Right cardiac atrium (tissue), 5 donors: ENCODE results near the gene ACADM. TPM values are rescaled to one million over a fixed set of nuclear protein-coding genes. Genes with fewer than 3 reads are reported as not detected.
A peak's percentile ranks its signal among the peaks of the same experiment; 100 is the strongest.
"Not testable (repeated sequence)": the region's sequence is repeated elsewhere in the genome, so short reads cannot be mapped to it uniquely, and the experiment has no call there.

Experiments
- ATAC-seq, 2 donors: fragments of 200-7000 bp; cut with Tn5 transposase; one replicate each; pipeline versions ENCODE4 v1.8.0 to v1.9.1; 2020; ENCODE audit warnings: moderate library complexity in 2 of 2, mild to moderate bottlenecking in 1 of 2
- DNase-seq, 3 donors: peaks; one replicate each; pipeline ENCODE4 v3.0.0-alpha.2; 2020
- H3K27ac ChIP-seq: one replicate; pipeline ENCODE4 v1.5.1; 2013; ENCODE audit warnings: mild to moderate bottlenecking, low read length, control low read depth, moderate library complexity
- H3K27me3 ChIP-seq: one replicate; pipeline ENCODE4 v1.6.1; 2013; ENCODE audit not compliant: control insufficient read depth, insufficient read depth
- H3K4me1 ChIP-seq: one replicate; pipeline ENCODE4 v1.6.1; 2013; ENCODE audit warnings: low read length; ENCODE audit not compliant: control insufficient read depth, insufficient read depth
- H3K4me3 ChIP-seq: one replicate; pipeline ENCODE4 v1.5.1; 2013; ENCODE audit warnings: low read length, control low read depth
- H3K9me3 ChIP-seq: one replicate; pipeline ENCODE4 v1.6.1; 2013; ENCODE audit warnings: low read length; ENCODE audit not compliant: control insufficient read depth
- WGBS: extraction: QIAGEN DNeasy Blood & Tissue Kit; methylation state at CpG from one replicate; pipeline ENCODE4 v1.1.7; 2013; 5-methylcytosine and 5-hydroxymethylcytosine counted together
- intact Hi-C, 4 donors: fragments of 100-400 bp; cut with DNase I; formaldehyde crosslinking; loops; one replicate each; pipeline versions ENCODE4 v1.11.0 to v1.14.0; 2022 to 2023
- polyA plus RNA-seq: library from polyadenylated mRNA; stranded (reverse); fragments of 200-250 nt; gene quantifications from one replicate; pipeline ENCODE4 v1.2.3, GENCODE V29; 2013
- total RNA-seq, 4 donors: library from RNA; stranded (reverse); fragmentation: NEBNext Ultra II Directional; extraction: Animal tissue kit (Norgen Biotek cat#: 25700); gene quantifications; one replicate each; pipeline ENCODE4 v1.2.1, GENCODE V29; 2021
- donor health status: healthy with polysubstance abuse.
- donor health status: DM: no; HTN: yes; CAD: no.
- donor health status: DM: no; HTN: no; CAD: no.
- donor health status: DM: no; HTN: yes; CAD: no; lungs with severe emphysema.
- donor health status: DM: yes; HTN: yes; CAD: no.

The ACADM gene
- total and polyA plus RNA-seq, 5 donors = 105 to 197 (median 181) TPM

GRCh38 chr1:75777812-75778211 lies 53.3 kb downstream of the ACADM start:
- H3K27me3 ChIP-seq, intact Hi-C loops, H3K9me3 ChIP-seq, ATAC-seq, H3K27ac ChIP-seq, H3K4me3 ChIP-seq, H3K4me1 ChIP-seq, DNase-seq: not testable (repeated sequence)
- WGBS = 97% methylated on average over 4 of the region's 4 CpGs

GRCh38 chr1:75778694-75779093 lies 54.2 kb downstream of the ACADM start:
- H3K9me3 ChIP-seq, H3K4me3 ChIP-seq, H3K4me1 ChIP-seq, intact Hi-C loops, H3K27ac ChIP-seq, DNase-seq, H3K27me3 ChIP-seq, ATAC-seq: not testable (repeated sequence)
- 92% methylated on average over 5 of the region's 5 CpGs for WGBS

GRCh38 chr1:75780183-75780582 lies 55.7 kb downstream of the ACADM start:
- intact Hi-C loops, H3K27me3 ChIP-seq, H3K4me3 ChIP-seq, ATAC-seq, H3K27ac ChIP-seq, H3K4me1 ChIP-seq, DNase-seq, H3K9me3 ChIP-seq: not testable (repeated sequence)
- 78% methylated on average over 4 of the region's 4 CpGs for WGBS

- H3K9me3 ChIP-seq, H3K4me3 ChIP-seq, H3K4me1 ChIP-seq, intact Hi-C loops, H3K27me3 ChIP-seq, H3K27ac ChIP-seq, DNase-seq, ATAC-seq: not testable (repeated sequence)
- WGBS = 95% methylated on average over 4 of the region's 4 CpGs
Observed at GRCh38 chr1:75783920-75784319, 59.4 kb downstream of the ACADM start.

- 13% methylated on average over 9 of the region's 9 CpGs for WGBS
- peak overlapping the region; percentile 80 for H3K27ac ChIP-seq
- H3K4me1 ChIP-seq = peaks cover 2% of the 10 kb centered on the region
- H3K9me3 ChIP-seq = no peaks in the 10 kb centered on the region
- ATAC-seq (peak; percentile 69), DNase-seq (no peak)
- H3K27me3 ChIP-seq = no peaks in the 10 kb centered on the region
- peak overlapping the region; percentile 96 for H3K4me3 ChIP-seq
- intact Hi-C loops = loop anchor here in 1 of 4 donors (5.0 kb wide), 1 partner anchor 58 kb away; no protein-coding TSS in a partner anchor
Observed at GRCh38 chr1:75785320-75785982, 60.9 kb downstream of the ACADM start.

- Histone ChIP-seq H3K27me3 (no peaks in the 10 kb centered on the region), H3K27ac (peak within 1 kb of the TSS; percentile 96), H3K4me1 (peaks cover 2% of the 10 kb centered on the region), H3K9me3 (no peaks in the 10 kb centered on the region), H3K4me3 (peak within 1 kb of the TSS; percentile 96)
- intact Hi-C loops = loop anchor here in 1 of 4 donors (5.0 kb wide), 1 partner anchor 59 kb away; no protein-coding TSS in a partner anchor
- DNase-seq = peak; percentile 95 to 98 (median 97)
- peak; percentile 99 for ATAC-seq
- under 1% methylated on average over 28 of the region's 28 CpGs for WGBS
Observed at GRCh38 chr1:75785983-75786853, 61.7 kb downstream of the ACADM start, which contains the start of gene RABGGTB. Gene RABGGTB (plus strand): TSS chr1:75786256. CDS start chr1:75786272, 16 bp downstream.

- peaks cover 2% of the 10 kb centered on the region for H3K4me1 ChIP-seq
- WGBS = 2% methylated on average over 10 of the region's 10 CpGs
- no peak overlapping the region for H3K27ac ChIP-seq
- H3K9me3 ChIP-seq = no peaks in the 10 kb centered on the region
- ATAC-seq (no peak), DNase-seq (no peak)
- intact Hi-C loops = loop anchor here in 1 of 4 donors (5.0 kb wide), 1 partner anchor 60 kb away; no protein-coding TSS in a partner anchor
- H3K27me3 ChIP-seq = no peaks in the 10 kb centered on the region
- H3K4me3 ChIP-seq = peak overlapping the region; percentile 96
Observed at GRCh38 chr1:75786901-75787493, 62.5 kb downstream of the ACADM start.

- Histone ChIP-seq H3K4me1 (peaks cover 2% of the 10 kb centered on the region), H3K9me3 (no peaks in the 10 kb centered on the region), H3K27me3 (no peaks in the 10 kb centered on the region), H3K27ac (no peak overlapping the region), H3K4me3 (peak overlapping the region; percentile 96)
- no peak for ATAC-seq
- WGBS = 10% methylated on average over 4 of the region's 4 CpGs
- no peak for DNase-seq
- intact Hi-C loops = loop anchor here in 1 of 4 donors (5.0 kb wide), 1 partner anchor 60 kb away; no protein-coding TSS in a partner anchor
Observed at GRCh38 chr1:75787524-75787923, 63.0 kb downstream of the ACADM start.

- intact Hi-C loops = loop anchor here in 1 of 4 donors (5.0 kb wide), 1 partner anchor 63 kb away; no protein-coding TSS in a partner anchor
- Histone ChIP-seq H3K4me3 (no peak overlapping the region), H3K4me1 (peaks cover 2% of the 10 kb centered on the region), H3K9me3 (no peaks in the 10 kb centered on the region), H3K27me3 (no peaks in the 10 kb centered on the region), H3K27ac (no peak overlapping the region)
- ATAC-seq = no peak
- DNase-seq = no peak
Observed at GRCh38 chr1:75789988-75790387, 65.5 kb downstream of the ACADM start.

- H3K4me1 ChIP-seq = peaks cover 2% of the 10 kb centered on the region
- intact Hi-C loops = no loop called here
- DNase-seq = no peak
- no peak for ATAC-seq
- H3K27ac ChIP-seq = no peak overlapping the region
- no peak overlapping the region for H3K4me3 ChIP-seq
- 90% methylated on average over 1 of the region's 1 CpG for WGBS
- no peaks in the 10 kb centered on the region for H3K9me3 ChIP-seq
- no peaks in the 10 kb centered on the region for H3K27me3 ChIP-seq
Observed at GRCh38 chr1:75791022-75791421, 66.5 kb downstream of the ACADM start.
